GM21576 (cell line): ENCODE data around the gene PTGDR2.

ENCODE experiments used
- ATAC-seq: cut with Tn5 transposase; IDR thresholded peaks from one replicate; pipeline ENCODE4 v1.9.1; 2021; ENCODE audit warnings: mild to moderate bottlenecking, moderate library complexity; ENCODE audit not compliant: unreplicated experiment

The PTGDR2 gene

DNA sequence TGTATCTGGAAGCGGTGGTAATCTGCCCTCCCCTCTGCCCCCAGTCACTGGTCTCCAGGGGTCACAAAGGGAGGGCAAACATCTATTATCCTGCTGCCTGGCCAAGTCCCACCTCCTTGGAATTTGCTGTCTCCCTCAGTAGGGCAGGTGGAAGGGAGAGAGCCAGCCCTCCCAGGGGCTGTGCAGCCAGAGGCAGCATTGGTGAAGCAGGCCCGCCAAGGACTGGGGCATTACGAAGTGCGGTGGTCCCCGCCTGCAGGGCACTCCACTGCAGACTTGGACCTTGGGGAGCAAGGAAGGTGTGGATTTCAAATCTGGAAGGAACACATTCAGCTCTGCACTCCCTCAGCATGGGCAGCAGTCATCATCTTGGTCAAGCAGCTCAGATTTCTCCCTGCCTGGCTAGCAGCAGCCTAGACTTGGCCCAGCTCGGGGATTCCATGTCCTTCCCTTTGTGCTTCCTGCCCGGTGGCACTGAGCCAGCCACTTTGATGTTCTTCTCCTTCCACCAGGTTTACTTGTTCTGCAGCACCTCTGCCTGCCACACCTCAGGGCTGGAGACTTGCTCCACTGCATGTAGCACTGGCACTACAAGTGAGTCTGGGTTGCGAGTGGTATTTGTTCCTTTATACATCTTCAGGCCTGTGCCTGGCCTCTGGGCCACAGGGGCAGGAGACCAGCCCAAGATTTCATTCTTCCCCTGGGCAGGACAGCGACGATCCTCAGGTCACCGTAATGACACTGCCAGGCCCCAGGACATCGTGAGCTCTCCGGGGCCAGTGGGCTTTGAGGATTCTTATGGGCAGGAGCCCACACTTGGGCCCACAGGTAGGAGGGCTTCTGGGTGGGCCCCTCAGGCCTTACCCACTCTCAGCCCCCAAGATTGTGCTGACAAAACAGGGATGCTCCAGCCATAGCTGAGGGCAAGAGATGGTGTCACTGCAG is 18.9 kb upstream of the PTGDR2 start:
- no peak for ATAC-seq

DNA sequence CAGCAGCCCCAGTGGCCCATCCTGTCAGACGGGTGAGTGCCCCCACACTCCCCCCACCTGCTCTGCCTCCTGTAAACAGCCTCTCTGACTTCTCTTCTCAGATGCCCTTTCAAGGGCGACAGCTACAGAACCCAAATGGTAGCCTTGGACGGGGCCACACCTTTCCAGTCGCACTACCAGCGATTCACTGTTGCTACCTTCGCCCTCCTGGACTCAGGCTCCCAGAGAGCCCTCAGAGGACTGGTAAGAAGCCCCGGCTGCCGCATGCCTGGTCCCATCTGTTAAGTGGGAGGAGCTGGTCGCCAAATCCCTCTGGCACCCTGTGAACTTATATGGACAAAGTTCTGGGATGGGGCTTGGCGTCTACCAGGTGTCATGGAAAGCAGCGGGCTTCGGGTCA is 17.8 kb upstream of the PTGDR2 start:
- no peak for ATAC-seq

DNA sequence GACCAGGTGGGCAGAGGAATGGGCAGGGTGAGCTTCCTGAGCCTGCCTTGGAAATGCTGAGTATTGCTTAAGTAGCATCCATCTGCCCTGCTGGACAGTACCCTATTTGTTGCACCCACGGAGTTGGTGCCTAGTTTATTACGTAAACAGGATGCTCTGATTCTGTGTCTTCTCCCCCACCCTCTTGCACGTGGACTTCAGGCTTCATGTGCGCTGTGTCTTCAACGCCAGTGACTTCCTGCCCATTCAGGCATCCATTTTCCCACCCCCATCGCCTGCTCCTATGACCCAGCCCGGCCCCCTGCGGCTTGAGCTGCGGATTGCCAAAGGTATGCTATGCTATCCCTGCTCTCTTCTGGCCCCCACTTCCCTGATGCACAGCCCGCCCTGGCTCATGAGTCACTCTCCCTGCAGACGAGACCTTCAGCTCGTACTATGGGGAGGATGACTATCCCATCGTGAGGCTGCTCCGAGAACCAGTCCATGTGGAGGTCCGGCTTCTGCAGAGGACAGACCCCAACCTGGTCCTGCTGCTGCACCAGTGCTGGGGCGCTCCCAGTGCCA is 17.3 kb upstream of the PTGDR2 start:
- no peak for ATAC-seq

DNA sequence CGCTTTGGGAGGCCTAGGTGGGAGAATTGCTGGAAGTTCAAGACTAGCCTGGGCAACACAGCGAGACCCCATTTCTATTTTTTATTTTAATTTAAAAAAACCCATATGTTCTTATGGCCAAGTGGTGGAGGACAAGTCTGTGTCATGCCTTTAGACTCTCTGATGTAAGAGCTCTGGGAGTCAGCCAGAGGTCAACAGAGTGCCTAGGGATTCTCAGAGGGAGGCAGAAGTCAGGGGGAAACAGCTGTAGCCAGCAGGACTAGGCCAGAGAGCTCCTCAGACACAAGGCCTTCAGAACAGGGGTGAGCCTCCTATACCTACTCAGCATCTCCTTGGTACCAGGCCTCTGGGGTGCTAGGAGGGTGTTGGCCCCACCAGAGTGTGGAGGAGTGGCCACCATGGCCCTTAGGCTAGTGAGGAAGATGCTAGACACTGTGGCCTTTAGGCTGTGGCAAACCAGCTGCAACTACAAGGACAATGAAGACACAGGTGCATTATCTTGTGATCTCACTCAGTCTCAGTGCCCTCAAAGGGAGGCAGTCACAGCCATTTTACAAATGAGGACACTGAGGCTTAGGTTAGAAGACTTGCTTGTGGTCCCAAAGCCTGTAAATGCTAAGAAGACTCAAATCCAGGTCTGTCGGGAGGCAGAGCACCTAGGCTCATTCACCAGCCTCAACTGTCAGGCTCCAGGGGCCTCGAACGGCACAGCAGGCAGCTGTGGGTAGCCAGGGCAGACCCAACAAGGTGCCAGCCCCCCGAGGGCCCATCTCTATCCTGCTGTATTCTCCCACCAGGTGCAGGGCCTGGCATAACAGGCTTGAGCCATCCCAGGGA is 16.6 kb upstream of the PTGDR2 start:
- no peak for ATAC-seq

DNA sequence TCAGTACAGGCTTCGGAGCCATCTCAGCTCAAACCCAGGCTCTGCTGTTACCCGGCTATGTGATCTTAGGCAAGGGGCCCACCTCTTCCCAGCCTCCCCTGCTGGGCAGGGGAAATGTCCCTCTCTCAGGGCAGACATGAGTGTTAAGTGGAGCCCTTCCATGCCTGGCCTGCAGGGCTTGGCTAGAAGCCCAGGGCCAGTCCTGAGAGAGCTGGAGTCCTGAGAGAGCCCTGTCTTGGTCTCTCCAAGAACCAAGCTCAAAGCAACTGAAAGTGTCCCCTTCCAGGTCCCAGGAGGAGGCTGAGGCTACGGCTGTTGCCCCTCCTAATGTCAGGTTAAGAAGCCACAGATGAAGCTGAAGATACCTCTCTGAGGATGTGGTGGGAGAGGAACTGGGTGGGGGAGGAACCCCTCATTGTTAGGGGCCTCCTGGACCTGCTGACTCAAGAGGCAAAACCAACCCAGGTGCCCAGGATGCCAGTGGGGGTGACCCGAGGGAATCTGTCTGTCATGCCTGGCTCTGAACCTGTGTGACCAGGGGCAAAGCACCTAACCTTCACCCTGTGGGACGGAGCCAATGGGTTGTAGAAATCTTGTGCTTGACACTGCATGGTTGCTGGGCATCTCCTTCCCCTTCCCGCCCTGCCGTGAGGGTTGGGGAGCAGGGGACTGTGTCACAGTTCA is 15.8 kb upstream of the PTGDR2 start:
- no peak for ATAC-seq

DNA sequence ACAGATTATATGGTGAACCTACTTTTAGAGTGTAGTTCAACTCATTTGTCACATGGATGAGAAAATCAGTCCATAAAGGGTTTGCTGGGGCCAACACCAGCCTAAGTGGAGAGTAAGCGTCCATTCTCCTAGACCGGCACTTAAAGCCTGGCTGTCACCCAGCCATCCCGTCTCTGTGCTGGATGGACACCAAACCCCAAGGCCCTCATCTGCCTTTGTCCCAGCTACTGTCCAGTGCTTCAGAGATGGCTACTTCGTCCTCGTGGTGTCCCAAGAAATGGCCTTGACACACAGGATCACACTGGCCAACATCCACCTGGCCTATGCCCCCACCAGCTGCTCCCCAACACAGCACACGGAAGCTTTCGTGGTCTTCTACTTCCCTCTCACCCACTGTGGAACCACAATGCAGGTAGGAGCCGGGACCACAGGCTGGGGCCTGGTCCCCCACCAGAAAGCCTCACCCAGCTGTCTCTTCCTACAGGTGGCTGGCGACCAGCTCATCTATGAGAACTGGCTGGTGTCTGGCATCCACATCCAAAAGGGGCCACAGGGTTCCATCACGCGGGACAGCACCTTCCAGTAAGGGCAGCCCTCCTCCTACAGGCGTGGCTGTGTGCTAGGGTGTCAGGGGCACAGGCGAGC is 15.1 kb upstream of the PTGDR2 start:
- ATAC-seq: no peak

DNA sequence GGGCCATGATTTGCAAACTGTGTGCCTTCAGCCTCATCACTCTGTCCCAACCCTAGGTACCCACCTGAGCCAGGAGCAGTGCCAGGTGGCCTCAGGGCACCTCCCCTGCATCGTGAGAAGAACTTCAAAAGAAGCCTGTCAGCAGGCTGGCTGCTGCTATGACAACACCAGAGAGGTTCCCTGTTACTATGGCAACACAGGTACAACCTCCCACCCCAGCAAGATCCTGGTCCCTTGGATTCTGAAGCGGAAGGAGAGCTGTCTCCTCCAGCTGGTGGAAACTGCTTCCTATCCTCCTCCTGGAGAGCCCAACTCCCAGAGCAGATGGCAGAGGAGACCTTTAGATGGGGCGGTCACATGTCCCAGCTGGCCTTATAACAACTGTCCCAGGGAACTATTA is 14.5 kb upstream of the PTGDR2 start:
- ATAC-seq: no peak

DNA sequence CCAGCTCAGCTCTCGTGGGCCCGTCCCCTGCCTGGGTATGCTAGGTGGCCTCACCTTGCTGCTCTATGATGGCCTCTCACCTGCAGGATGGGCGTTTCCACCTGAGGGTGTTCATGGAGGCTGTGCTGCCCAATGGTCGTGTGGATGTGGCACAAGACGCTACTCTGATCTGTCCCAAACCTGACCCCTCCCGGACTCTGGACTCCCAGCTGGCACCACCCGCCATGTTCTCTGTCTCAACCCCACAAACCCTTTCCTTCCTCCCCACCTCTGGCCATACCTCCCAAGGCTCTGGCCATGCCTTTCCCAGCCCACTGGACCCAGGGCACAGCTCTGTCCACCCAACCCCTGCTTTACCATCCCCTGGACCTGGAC is 13.7 kb upstream of the PTGDR2 start:
- ATAC-seq: no peak

DNA sequence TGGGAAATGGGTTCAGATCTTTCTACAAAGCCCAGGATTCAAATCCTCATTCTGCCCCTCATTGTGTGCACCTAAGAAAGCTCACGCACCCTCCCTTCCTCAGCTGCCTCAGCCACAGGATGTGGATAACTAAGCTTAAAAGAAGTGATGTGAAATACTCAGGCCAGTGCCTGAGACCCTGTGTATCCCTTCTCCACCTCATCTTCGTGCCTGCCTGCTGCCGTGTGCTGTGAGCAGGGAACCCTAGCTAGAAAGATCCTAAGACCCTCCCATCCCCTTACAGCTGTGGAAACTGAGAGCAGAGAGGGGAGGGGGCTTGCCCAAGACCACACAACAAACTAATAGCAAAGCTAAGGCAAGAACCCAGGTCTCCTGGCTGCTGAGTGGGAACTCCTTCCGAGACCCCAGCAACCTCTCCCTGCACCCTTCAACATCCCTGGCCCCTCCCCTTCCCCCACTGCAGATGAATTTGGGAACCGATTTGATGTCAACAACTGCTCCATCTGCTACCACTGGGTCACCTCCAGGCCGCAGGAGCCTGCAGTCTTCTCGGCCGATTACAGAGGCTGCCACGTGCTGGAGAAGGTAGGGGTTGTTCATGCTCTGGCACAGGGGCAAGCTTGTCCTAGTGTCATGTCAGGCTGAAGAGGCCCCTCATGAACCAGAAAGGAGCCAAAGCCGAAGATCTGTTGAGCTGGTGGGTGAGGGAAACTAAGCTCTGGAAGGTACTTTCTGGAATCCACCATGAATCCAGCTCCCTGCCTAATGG is 13.1 kb upstream of the PTGDR2 start:
- ATAC-seq: no peak

DNA sequence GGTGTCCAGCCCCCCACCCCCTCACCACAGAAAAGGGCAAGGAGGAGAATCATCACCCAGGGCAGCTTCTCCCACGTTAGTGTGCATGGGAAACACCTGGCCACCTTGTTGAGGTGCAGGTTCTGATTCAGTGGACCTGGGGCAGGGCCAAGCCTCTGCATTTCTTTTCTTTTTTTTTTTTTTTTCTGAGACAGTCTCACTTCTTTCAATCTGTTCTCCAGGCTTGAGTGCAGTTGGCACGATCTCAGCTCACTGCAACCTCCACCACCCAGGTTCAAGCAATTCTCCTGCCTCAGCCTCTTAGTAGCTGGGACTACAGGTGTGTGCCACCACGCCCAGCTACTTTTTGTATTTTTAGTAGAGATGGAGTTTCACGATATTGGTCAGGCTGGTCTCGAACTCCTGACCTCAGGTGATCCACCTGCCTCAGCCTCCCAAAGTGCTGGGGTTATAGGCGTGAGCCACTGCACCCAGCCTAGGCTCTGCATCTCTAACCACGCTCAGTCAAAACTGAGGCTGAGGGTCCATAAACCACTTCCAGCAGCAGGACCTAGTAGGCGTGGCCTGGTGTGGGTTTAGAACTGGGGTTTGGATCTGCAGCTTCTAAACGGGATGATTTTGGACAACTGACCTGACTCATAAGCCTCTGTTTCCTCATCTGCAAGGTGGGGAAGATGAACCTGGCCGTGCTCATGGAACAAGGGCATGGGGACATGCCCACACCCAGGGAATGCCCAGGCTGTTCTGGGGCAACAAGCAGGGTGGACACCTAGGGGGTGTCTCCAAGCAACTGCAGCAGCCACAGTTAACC is 12.3 kb upstream of the PTGDR2 start:
- no peak for ATAC-seq

DNA sequence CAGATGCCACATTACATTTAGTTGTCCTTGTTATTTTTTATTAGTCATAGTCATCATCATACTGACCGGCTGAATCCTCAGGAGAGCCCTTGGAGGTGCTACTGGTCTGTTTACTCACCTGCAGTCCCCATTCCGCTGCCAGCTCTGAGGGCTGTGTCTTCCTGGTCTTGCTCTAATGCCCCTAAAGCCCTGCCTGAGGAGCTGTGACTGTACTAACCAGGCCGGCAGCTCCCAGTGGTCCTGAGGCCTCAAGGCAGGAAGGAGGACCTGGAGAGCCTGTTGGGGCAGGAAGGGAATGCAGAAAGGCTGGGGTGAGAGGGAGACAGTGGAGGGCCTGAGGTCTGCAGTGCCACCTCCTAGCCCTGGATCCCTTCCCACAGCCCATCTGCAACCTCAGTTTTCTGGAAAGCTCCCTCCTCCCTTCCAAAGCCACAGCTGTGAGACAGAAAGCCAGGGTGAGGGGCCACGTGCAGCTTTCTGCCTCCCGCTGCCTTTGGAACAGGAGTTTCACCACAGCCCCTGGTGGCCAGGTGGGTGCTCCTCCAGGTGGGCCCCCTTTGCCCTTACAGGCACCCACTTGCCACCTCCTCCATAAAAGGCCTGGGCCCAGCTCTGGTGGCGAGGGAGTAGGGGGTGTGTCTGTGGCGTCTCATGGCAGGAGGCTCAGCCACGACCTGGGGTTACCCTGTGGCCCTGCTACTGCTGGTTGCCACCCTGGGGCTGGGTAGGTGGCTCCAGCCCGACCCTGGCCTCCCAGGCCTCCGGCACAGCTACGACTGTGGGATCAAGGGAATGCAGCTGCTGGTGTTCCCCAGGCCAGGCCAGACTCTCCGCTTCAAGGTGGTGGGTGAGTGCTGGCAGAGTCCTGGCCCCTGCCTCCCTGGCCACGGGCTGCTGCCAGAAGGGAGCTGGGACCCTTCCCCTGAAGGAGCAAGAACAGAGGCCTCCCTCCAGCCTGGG is 11.4 kb upstream of the PTGDR2 start, which contains the start of gene ZP1:
TSS of gene ZP1 (plus strand) at position 632 of the 960 bp plus-strand sequence. CDS start at position 652, 20 bp downstream.
- ATAC-seq: no peak

DNA sequence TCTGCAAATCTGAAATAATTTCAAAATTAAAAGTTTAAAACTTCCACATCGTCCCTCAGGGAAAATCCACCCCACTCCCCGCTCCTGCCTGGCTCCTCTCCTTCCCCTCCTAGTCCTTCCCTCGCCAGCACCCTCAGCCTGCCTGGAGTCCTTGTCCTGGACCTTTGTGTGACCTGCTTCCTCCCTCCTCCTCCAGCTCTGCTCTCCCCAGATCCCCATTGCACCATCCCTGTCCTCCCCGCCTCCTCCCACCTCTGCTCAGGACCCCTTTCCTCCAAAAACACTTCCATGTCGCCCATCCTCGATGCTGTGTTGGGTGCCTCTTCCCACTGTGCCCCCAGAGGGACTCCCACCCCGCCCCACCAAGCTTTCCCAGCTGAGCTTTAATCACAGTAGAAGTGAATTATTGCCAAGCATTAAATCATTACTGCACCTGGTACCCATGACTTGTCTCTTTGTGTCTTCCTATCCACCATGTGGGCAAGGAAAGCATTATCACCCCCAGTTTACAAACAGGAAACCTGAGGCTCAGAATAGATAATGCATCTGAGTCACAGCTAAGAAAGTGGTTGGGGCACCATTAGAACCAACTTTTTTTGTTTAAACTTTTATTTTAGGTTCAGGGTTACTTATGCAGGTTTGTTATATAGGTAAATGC is 9.2 kb upstream of the PTGDR2 start:
- no peak for ATAC-seq

DNA sequence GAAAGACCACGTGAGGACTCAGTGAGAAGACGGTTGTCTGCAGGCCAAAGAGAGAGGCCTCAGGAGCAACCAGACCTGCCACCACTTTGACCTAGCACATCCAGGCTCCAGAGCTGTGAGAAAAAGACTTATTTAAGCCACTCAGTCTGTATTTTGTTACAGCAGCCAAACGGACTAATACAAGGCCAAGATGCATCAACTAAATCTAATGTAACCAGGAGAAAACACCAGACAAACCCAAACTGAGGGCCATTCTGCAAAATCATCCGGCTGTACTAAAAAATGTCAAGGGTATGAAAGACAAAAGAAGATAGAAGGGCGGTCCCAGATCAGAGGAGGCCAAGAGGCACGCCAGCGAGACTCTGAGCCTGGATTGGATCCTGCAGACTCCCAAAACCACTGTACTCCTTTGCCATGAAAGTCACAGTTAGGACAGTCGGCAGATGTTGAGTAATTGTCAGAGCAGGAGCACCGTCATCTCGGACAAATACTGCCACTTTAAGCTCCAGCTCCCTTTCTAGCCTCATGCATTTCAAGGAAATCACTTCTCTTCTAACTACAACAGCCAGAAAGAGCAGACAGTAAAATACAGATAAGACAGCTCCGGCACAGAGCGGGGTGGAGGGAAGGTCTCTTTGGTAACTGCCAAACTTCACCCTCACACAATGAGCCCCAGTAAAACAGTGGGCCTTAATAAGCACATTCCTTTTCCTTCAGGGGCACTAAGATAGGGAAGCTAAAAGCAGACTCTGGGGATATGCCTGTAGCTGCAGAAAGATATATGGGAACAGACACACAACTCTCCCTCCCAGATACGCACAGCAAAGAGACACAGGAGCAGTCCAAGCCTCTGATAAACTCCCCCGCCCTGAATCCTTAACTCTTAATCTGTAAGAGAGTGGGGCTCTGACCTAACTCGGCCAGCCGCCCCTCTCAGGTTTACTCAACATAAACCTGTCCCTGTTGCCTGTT is 8.1 kb upstream of the PTGDR2 start:
- no peak for ATAC-seq

DNA sequence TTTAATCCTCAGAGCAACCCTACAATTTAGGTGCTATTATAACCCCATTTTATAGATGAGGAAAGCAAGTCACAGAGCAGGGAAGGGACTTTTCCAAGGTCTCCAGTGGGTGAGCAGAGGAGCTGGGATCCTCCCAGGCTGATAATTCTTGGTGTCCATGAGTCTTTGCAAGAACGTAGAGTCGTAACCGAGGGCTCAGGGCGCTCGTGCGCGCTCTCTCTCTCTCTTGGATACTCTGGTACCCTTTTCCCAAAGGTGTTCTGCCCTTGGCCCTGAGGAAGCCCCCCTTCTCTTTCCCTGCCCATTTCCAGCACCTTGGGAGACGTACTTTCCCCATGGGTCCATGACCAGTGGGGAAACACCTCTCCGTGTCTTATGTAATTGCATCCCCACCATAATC is 6.4 kb upstream of the PTGDR2 start:
- ATAC-seq: no peak

DNA sequence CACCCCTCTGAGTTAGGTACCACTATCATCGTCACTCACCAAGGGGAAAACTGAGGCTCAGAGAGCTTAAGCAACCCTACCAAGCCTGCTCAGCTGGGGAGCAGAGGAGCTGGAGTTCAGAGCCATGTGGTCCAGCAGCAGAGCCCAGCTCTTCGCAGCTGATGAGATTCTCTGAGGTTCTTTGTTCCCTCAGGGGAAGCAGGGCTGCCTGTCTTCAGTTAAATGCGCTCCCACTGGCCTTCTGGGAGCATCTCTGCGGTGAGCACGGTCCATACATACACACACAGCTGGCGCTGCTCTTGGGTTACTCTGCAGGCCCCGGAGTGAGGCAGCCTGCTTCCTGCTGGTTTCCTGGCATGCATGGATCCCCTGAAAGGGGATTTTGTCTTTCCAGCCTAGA is 5.2 kb upstream of the PTGDR2 start:
- no peak for ATAC-seq

DNA sequence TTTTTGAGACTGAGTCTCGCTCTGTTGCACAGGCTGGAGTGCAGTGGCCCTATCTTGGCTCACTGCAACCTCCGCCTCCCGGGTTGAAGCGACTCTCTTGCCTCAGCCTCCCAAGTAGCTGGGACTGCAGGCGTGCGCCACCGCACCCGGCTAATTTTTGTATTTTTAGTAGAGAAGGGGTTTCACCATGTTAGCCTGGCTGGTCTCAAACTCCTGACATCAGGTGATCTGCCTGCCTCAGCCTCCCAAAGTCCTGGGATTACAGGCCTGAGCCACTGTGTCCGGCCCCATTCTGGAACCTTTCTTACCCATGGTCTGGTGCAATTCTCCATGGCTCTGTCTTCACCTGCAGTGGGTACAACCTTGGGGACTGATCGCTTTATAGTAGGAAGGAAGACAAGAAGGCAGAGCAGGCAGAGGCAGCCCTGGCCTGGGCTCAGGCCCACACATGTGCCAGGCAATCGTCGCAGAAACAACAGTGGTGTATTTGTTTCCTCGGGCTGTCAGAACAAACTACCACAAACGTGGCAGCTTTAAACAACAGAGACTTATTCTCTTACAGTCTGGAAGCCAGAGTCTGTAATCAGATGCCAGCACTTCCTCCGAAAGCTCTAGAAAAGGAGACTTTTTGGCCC is 4.0 kb upstream of the PTGDR2 start:
- ATAC-seq: no peak
